Lung (tissue), 12 donors: ENCODE measurements around the gene ZEB1. TPM values are rescaled to one million over a fixed set of nuclear protein-coding genes. Genes with fewer than 3 reads are reported as not detected.

Experiments
- ATAC-seq: fragments of 200-7000 bp; cut with Tn5 transposase; one replicate; pipeline ENCODE4 v1.9.1; 2020; ENCODE audit warnings: moderate number of reproducible peaks; ENCODE audit not compliant: insufficient read depth, low FRiP score
- DNase-seq, 3 donors: peaks; one replicate each; pipeline ENCODE4 v3.0.0-alpha.2; 2013 to 2017
- H3K27ac ChIP-seq, 2 donors: one replicate each; pipeline ENCODE4 v1.5.1; 2013; ENCODE audit warnings: mild to moderate bottlenecking in 2 of 2, moderate library complexity in 2 of 2, control low read depth in 1 of 2, inconsistent platforms in 1 of 2, low read depth in 1 of 2, low read length in 1 of 2
- H3K27me3 ChIP-seq, 3 donors: one replicate each; pipeline ENCODE4 v1.5.1; 2013; ENCODE audit warnings: low read length in 2 of 3; ENCODE audit not compliant: control insufficient read depth in 3 of 3, insufficient read depth in 3 of 3
- H3K36me3 ChIP-seq, 4 donors: one replicate each; pipeline ENCODE4 v1.5.1; 2013; ENCODE audit warnings: low read length in 4 of 4, mild to moderate bottlenecking in 1 of 4, moderate library complexity in 1 of 4; ENCODE audit not compliant: control insufficient read depth in 4 of 4, insufficient read depth in 4 of 4
- H3K4me1 ChIP-seq, 5 donors: one replicate each; pipeline ENCODE4 v1.5.1; 2013; ENCODE audit warnings: low read length in 5 of 5, mild to moderate bottlenecking in 2 of 5, moderate library complexity in 1 of 5; ENCODE audit not compliant: control insufficient read depth in 5 of 5, insufficient read depth in 5 of 5
- H3K4me3 ChIP-seq: one replicate; pipeline ENCODE4 v1.5.1; 2013; ENCODE audit warnings: mild to moderate bottlenecking, control low read depth, moderate library complexity
- H3K9ac ChIP-seq, 2 donors: one replicate each; pipeline ENCODE4 v1.5.1; 2013; ENCODE audit warnings: low read length in 2 of 2, control low read depth in 1 of 2; ENCODE audit not compliant: insufficient read depth in 1 of 2
- H3K9me3 ChIP-seq, 4 donors: one replicate each; pipeline ENCODE4 v1.5.1; 2013; ENCODE audit warnings: low read length in 3 of 4, mild to moderate bottlenecking in 1 of 4, moderate library complexity in 1 of 4; ENCODE audit not compliant: control insufficient read depth in 4 of 4, insufficient read depth in 3 of 4
- WGBS, 2 donors: extraction: QIAGEN DNeasy Blood & Tissue Kit; methylation state at CpG; one replicate each; pipeline ENCODE4 v1.1.7; 2013; 5-methylcytosine and 5-hydroxymethylcytosine counted together
- polyA plus RNA-seq, 2 donors: library from polyadenylated mRNA; stranded (reverse); fragments of 200-250 nt; gene quantifications; one replicate each; pipeline ENCODE4 v1.2.1, GENCODE V29; 2013
- total RNA-seq, 2 donors: library from RNA; depleted of rRNA in 1 of 2; stranded (reverse); fragments of >200 nt in 1 of 2; gene quantifications; one replicate each; pipeline ENCODE4 v1.2.1, GENCODE V29; 2014 to 2021
- TF ChIP-seq, protein P1 (sequence below): IDR thresholded peaks from 2 replicates; pipeline ENCODE4 v1.5.1; 2012; ENCODE audit warnings: mild to moderate bottlenecking; ENCODE audit errors: control extremely low read depth, extremely low read depth
- donor health status: control.
- donor health status: control.
- donor health status: Bipolar disorder and iron deficiency.
- donor health status: healthy.
- donor health status: DM: yes; HTN: yes; CAD: no.

Gene ZEB1
- total and polyA plus RNA-seq, 4 donors: 8.4 to 86.9 (median 19.5) TPM

DNA sequence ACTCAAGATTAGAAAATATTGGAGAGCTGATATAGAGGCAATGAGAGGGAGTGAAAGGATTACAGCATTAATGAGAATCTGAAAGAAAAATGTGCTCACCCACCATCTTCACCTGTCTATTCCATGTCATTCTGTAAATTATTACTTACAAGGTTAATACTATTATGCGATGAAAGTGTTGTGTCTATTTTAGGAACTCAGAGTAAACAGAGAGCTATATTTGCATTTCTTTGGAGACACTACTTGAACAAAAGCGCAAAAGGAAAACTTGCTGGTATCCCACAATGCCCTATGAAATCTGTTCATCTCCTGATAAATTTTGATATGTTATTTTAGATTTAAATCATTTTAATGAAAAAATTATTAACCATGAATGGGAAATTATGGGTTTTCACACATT is 196.1 kb downstream of the ZEB1 start:
- ATAC-seq (no peak), DNase-seq (no peak)
- Histone ChIP-seq H3K4me1 (no peaks in the 10 kb centered on the region), H3K4me3 (no peak overlapping the region), H3K9ac (no peak overlapping the region), H3K27ac (no peak overlapping the region), H3K27me3 (no peaks in the 10 kb centered on the region), H3K9me3 (no peaks in the 10 kb centered on the region), H3K36me3 (peaks cover 0 to 18% (median 1%) of the 10 kb centered on the region in 4 donors)
- WGBS, 2 donors: 57 to 75% methylated on average over 2 of the region's 2 CpGs
- TF ChIP-seq, protein P1, sequence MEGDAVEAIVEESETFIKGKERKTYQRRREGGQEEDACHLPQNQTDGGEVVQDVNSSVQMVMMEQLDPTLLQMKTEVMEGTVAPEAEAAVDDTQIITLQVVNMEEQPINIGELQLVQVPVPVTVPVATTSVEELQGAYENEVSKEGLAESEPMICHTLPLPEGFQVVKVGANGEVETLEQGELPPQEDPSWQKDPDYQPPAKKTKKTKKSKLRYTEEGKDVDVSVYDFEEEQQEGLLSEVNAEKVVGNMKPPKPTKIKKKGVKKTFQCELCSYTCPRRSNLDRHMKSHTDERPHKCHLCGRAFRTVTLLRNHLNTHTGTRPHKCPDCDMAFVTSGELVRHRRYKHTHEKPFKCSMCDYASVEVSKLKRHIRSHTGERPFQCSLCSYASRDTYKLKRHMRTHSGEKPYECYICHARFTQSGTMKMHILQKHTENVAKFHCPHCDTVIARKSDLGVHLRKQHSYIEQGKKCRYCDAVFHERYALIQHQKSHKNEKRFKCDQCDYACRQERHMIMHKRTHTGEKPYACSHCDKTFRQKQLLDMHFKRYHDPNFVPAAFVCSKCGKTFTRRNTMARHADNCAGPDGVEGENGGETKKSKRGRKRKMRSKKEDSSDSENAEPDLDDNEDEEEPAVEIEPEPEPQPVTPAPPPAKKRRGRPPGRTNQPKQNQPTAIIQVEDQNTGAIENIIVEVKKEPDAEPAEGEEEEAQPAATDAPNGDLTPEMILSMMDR: no peak

DNA sequence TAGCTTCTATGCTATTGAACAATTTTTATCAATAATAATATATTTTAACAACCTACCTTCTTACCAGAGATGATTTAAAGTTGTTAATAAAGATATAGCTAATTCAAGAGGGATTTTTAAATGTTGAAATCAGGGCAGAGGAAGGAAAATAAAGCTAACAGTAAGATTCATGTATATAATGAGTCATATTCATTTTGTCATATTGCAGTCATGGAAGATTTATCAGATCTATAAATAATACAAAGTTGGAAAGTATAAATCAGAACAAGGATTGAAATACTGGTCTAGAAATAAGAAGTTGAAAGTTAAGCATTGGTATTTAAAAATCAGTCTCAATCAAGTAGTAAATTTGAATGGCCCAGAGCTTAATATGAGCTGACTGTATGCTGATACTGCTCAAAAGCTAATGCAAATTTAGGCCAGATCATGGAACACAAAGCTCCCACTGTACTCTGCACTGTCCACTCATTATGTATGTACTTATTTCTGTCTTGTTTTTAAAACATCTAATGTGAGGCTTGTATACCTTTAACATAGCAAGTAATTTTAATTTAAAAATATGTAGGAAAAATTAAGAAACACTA is 196.9 kb downstream of the ZEB1 start:
- H3K27me3 ChIP-seq: no peaks in the 10 kb centered on the region
- no peak overlapping the region for H3K27ac ChIP-seq
- H3K36me3 ChIP-seq: peaks cover 0 to 23% (median 2%) of the 10 kb centered on the region in 4 donors
- no peak for ATAC-seq
- H3K9ac ChIP-seq: no peak overlapping the region
- no peak overlapping the region for H3K4me3 ChIP-seq
- no peaks in the 10 kb centered on the region for H3K9me3 ChIP-seq
- no peak for DNase-seq
- H3K4me1 ChIP-seq: no peaks in the 10 kb centered on the region
- TF ChIP-seq, protein P1: no peak

DNA sequence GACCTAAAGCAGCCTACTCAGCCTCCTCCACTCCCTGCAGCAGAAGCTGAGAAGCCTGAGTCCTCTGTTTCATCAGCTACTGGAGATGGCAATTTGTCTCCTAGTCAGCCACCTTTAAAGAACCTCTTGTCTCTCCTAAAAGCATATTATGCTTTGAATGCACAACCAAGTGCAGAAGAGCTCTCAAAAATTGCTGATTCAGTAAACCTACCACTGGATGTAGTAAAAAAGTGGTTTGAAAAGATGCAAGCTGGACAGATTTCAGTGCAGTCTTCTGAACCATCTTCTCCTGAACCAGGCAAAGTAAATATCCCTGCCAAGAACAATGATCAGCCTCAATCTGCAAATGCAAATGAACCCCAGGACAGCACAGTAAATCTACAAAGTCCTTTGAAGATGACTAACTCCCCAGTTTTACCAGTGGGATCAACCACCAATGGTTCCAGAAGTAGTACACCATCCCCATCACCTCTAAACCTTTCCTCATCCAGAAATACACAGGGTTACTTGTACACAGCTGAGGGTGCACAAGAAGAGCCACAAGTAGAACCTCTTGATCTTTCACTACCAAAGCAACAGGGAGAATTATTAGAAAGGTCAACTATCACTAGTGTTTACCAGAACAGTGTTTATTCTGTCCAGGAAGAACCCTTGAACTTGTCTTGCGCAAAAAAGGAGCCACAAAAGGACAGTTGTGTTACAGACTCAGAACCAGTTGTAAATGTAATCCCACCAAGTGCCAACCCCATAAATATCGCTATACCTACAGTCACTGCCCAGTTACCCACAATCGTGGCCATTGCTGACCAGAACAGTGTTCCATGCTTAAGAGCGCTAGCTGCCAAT is 202.2 kb downstream of the ZEB1 start:
- ATAC-seq: no peak
- DNase-seq: no peak
- Histone ChIP-seq H3K4me3 (no peak overlapping the region), H3K36me3 (peaks cover 0 to 25% (median 6%) of the 10 kb centered on the region in 4 donors), H3K27ac (no peak overlapping the region), H3K27me3 (no peaks in the 10 kb centered on the region), H3K9me3 (no peaks in the 10 kb centered on the region), H3K9ac (no peak overlapping the region), H3K4me1 (peaks cover 0 to 1% (median 0%) of the 10 kb centered on the region in 5 donors)
- WGBS, 2 donors: 94 to 98% methylated on average over 4 of the region's 4 CpGs
- TF ChIP-seq, protein P1: no peak
